LoVo (cell line): ENCODE data around the gene FAM120A.

Experiments used
- DNase-seq: peaks from one replicate; pipeline ENCODE4 v3.0.0-alpha.2; 2016; ENCODE audit warnings: low spot score

FAM120A gene

GRCh38 chr9:93446073-93446472, 5.4 kb upstream of the FAM120A start:
- DNase-seq, result no peak

- no peak for DNase-seq
These were observed 3.8 kb upstream of the FAM120A start for GRCh38 chr9:93447655-93448054.

GRCh38 chr9:93451849-93452709, 594 bp downstream of the FAM120A start:
- DNase-seq, result peak; percentile 9

GRCh38 chr9:93452710-93453046, 1.2 kb downstream of the FAM120A start:
- peak; percentile 18 for DNase-seq

GRCh38 chr9:93453047-93453914, 1.8 kb downstream of the FAM120A start, which contains the start of gene FAM120AOS:
Gene FAM120AOS, minus strand, starts transcription at chr9:93453581. Its CDS starts 872 bp downstream, at chr9:93452709.
- peak; percentile 92 for DNase-seq

GRCh38 chr9:93456022-93456421, 4.5 kb downstream of the FAM120A start:
- no peak for DNase-seq

- DNase-seq, result peak; percentile 42
These were observed 5.0 kb downstream of the FAM120A start for GRCh38 chr9:93456504-93456903.

- DNase-seq, result no peak
These were observed 5.5 kb downstream of the FAM120A start for GRCh38 chr9:93457006-93457405.

- DNase-seq, result no peak
These were observed 7.2 kb downstream of the FAM120A start for GRCh38 chr9:93458712-93459111.

- no peak for DNase-seq
These were observed 8.0 kb downstream of the FAM120A start for GRCh38 chr9:93459432-93459847.

GRCh38 chr9:93460689-93461413, 9.4 kb downstream of the FAM120A start:
- no peak for DNase-seq

GRCh38 chr9:93461414-93461743, 9.9 kb downstream of the FAM120A start:
- DNase-seq, result no peak

GRCh38 chr9:93461821-93462220, 10.3 kb downstream of the FAM120A start:
- DNase-seq, result no peak

- DNase-seq, result no peak
These were observed 12.3 kb downstream of the FAM120A start for GRCh38 chr9:93463638-93464248.

GRCh38 chr9:93464395-93464794, 12.9 kb downstream of the FAM120A start:
- peak; percentile 4 for DNase-seq

- DNase-seq, result no peak
These were observed 13.4 kb downstream of the FAM120A start for GRCh38 chr9:93464876-93465275.

GRCh38 chr9:93465855-93466254, 14.4 kb downstream of the FAM120A start:
- DNase-seq, result no peak

- DNase-seq, result no peak
These were observed 15.1 kb downstream of the FAM120A start for GRCh38 chr9:93466416-93467061.

- DNase-seq, result peak; percentile 23
These were observed 15.6 kb downstream of the FAM120A start for GRCh38 chr9:93467062-93467416.

GRCh38 chr9:93467462-93467861, 16.0 kb downstream of the FAM120A start:
- peak; percentile 54 for DNase-seq

- DNase-seq, result peak; percentile 57
These were observed 17.4 kb downstream of the FAM120A start for GRCh38 chr9:93468763-93469456.
